AG09319 (cell line): ENCODE measurements around the gene SLC7A8.

Experiments
- DNase-seq: peaks from one replicate; pipeline ENCODE4 v3.0.0-alpha.2; 2010; ENCODE audit warnings: low read depth; ENCODE audit errors: extremely low read depth
- TF ChIP-seq, protein P1 (sequence below): IDR thresholded peaks from 2 replicates; pipeline ENCODE4 v1.5.1; 2011; ENCODE audit warnings: low read depth, mild to moderate bottlenecking, inconsistent platforms, low read length, moderate library complexity

The SLC7A8 gene

GRCh38 chr14:23193432-23193831, 10.0 kb upstream of the SLC7A8 start:
- no peak for DNase-seq
- TF ChIP-seq, protein P1, sequence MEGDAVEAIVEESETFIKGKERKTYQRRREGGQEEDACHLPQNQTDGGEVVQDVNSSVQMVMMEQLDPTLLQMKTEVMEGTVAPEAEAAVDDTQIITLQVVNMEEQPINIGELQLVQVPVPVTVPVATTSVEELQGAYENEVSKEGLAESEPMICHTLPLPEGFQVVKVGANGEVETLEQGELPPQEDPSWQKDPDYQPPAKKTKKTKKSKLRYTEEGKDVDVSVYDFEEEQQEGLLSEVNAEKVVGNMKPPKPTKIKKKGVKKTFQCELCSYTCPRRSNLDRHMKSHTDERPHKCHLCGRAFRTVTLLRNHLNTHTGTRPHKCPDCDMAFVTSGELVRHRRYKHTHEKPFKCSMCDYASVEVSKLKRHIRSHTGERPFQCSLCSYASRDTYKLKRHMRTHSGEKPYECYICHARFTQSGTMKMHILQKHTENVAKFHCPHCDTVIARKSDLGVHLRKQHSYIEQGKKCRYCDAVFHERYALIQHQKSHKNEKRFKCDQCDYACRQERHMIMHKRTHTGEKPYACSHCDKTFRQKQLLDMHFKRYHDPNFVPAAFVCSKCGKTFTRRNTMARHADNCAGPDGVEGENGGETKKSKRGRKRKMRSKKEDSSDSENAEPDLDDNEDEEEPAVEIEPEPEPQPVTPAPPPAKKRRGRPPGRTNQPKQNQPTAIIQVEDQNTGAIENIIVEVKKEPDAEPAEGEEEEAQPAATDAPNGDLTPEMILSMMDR, result no peak

DNA sequence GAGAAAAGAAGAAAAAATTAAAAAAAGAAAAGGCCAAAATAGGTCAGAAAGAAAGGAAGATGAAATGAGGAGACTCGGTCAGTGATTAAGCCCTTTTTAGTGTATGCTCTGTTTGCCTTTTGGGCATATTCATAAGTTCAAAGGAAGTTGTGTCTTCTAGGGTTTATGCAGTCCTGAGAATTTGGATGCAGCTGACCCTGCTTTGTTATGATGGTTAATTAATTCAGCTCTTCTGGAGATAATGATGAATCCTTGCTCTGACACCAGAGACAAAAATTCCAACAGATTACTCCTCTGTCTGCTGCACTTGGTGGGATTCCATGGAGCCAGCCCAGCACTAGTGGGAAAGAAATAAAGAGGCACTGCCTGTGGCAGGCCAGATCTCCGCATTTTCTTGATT, 4.5 kb upstream of the SLC7A8 start:
- TF ChIP-seq, protein P1, result no peak
- DNase-seq, result no peak

- DNase-seq, result peak; percentile 56
- TF ChIP-seq, protein P1, result peak; percentile 84
These were observed 3.6 kb upstream of the SLC7A8 start for GRCh38 chr14:23186913-23187654.

DNA sequence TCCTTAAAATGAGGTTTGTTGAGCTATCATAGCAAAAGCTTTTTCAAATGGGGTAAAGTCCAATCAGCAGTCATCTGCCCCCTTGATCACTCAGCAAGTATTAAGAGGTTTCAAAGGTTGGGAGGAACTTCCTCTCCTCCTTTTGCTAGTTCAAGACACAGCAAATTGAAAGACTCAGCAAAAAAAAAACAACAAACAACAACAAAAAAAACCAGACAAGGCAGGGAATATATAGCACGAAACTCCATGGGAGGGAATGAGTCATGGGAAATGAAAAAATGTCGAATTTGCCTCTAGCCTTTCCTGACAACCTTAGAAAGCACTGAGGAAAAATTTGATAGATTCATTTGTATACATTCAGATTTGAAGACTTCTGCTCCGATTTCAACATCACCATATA, 1.6 kb upstream of the SLC7A8 start:
- TF ChIP-seq, protein P1, result no peak
- DNase-seq, result no peak

GRCh38 chr14:23183158-23183470, 346 bp downstream of the SLC7A8 start:
- TF ChIP-seq, protein P1, result no peak
- no peak for DNase-seq

- TF ChIP-seq, protein P1, result no peak; the same call in 1 of the 2 replicates
- no peak for DNase-seq
These were observed 895 bp downstream of the SLC7A8 start for GRCh38 chr14:23182372-23183157.

DNA sequence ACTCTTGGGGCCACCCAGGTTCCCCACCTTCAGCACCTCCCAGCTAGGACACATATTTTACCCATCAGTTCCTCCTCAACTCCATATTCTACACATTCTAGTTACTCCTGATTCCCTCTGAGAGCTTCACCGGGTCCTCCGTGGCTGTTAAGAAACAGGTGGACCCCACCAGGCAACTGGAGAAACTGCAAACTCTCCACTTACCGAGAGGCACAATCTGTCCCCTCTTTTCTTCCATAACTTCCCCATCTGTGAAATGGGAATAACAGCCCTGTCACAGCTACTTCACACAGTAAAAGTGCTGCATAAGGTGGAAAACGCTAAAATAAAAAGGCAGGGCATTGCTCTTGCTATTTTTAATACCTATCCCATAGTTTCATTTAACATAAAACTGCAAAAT, 1.5 kb downstream of the SLC7A8 start:
- TF ChIP-seq, protein P1, result no peak

More for the DNA sequence above, 1.5 kb downstream of the SLC7A8 start:
- no peak for DNase-seq
